PC-9 (cell line): ENCODE measurements around the gene KRCC1.

ENCODE experiments used
- CTCF ChIP-seq: fragments of 200-600 bp; sonication (generic); conservative IDR thresholded peaks from 2 replicates; pipeline ENCODE4 v1.6.1; 2017; ENCODE audit warnings: mixed run types, antibody characterized with exemption, mild to moderate bottlenecking, moderate library complexity
- EZH2 ChIP-seq: fragments of 200-600 bp; sonication (generic); IDR thresholded peaks from 2 replicates; pipeline ENCODE4 v1.8.0; 2017; ENCODE audit warnings: antibody characterized with exemption, low read depth

- TF ChIP-seq CTCF (no peak), EZH2 (no peak)
Measured at GRCh38 chr2:88100489-88100858, 44.9 kb upstream of the KRCC1 start.
